Subcutaneous adipose tissue (tissue), 4 donors: ENCODE data around the gene ACTL7B. TPM values are rescaled to one million over a fixed set of nuclear protein-coding genes. Genes with fewer than 3 reads are reported as not detected.

Source experiments
- CTCF ChIP-seq: fragments of 450-650 bp; IDR thresholded peaks from one replicate; pipeline ENCODE4 v1.5.1; 2016; ENCODE audit warnings: low read depth, mild to moderate bottlenecking, control low read depth, antibody characterized with exemption, moderate library complexity
- total RNA-seq, 4 donors: library from RNA; depleted of rRNA; stranded (reverse); fragments of >200 nt; gene quantifications; one replicate each; pipeline ENCODE4 v1.1.0, GENCODE V29; 2016

ACTL7B gene
- total RNA-seq, 4 donors from 2014 or later = not detected

GRCh38 chr9:108894225-108894997 lies 38.6 kb upstream of the ACTL7B start:
- no peak for TF ChIP-seq CTCF

GRCh38 chr9:108889649-108890067 lies 33.9 kb upstream of the ACTL7B start:
- no peak for TF ChIP-seq CTCF

GRCh38 chr9:108885643-108886348 lies 30.0 kb upstream of the ACTL7B start:
- no peak for TF ChIP-seq CTCF

- no peak for TF ChIP-seq CTCF
Measured at GRCh38 chr9:108884701-108885100, 28.9 kb upstream of the ACTL7B start.

GRCh38 chr9:108883085-108883484 lies 27.3 kb upstream of the ACTL7B start:
- TF ChIP-seq CTCF = no peak

GRCh38 chr9:108882052-108882888 lies 26.5 kb upstream of the ACTL7B start:
- TF ChIP-seq CTCF = no peak
